K562 (cell line): ENCODE data around the gene HTR2A. TPM values are rescaled to one million over a fixed set of nuclear protein-coding genes. Genes with fewer than 3 reads are reported as not detected.

Source experiments
- ATAC-seq: fragments of 200-7000 bp; cut with Tn5 transposase; 3 replicates; pipeline ENCODE4 v1.9.1; 2020; ENCODE audit warnings: moderate library complexity
- BruUV-seq: library from RNA; stranded (reverse); fragments of 400-500 nt; replicated peaks from 2 replicates; lab custom pipeline; 2021; lab: Mats Ljungman, UMichigan
- CTCF ChIA-PET: fragments of 300-600 bp; formaldehyde crosslinking; extraction: SDS; loops from one replicate; lab custom pipeline; 2021; ENCODE audit warnings: low intra/inter-chr PET ratio; lab: Yijun Ruan, JAX
- POLR2A ChIA-PET: fragments of 300-600, 350-650 bp; sonication (Branson Sonifier 250); formaldehyde crosslinking; extraction: SDS; loops from one replicate; lab custom pipeline; 2021; ENCODE audit warnings: antibody characterized with exemption, inconsistent platforms; lab: Yijun Ruan, JAX
- DNase-seq, 4 experiments: peaks; one replicate each; pipeline versions ENCODE4 v3.0.0 to v3.0.0-alpha.2; 2011 to 2018; ENCODE audit warnings: low spot score in 3 of 4, mixed read lengths in 3 of 4; ENCODE audit errors: extremely low read depth in 1 of 4
- FAIRE-seq: peaks from 2 replicates; lab custom pipeline; 2011; peaks lifted over from hg19 to GRCh38; lab: Jason Lieb, UNC
- H2AFZ ChIP-seq: 2 replicates; pipeline ENCODE4 v1.6.0; 2011; ENCODE audit warnings: low read depth, low read length, control low read depth, inconsistent platforms
- H3K27ac ChIP-seq: fragments of 200-600 bp; 3 replicates; pipeline ENCODE4 v1.8.0; 2011; ENCODE audit warnings: low read depth, mild to moderate bottlenecking, control low read depth, inconsistent platforms, low read length, moderate library complexity, mixed read lengths; ENCODE audit errors: extremely low read depth
- H3K27me3 ChIP-seq, 2 experiments: fragments of 300-600 bp in 1 of 2; 2 replicates in 1 of 2; 3 replicates in 1 of 2; pipeline versions ENCODE4 v1.6.0 to v1.8.0; 2011; ENCODE audit warnings: inconsistent platforms in 2 of 2, low read length in 2 of 2, mild to moderate bottlenecking in 1 of 2, mixed read lengths in 1 of 2, moderate library complexity in 1 of 2; ENCODE audit not compliant: control insufficient read depth in 2 of 2, insufficient read depth in 2 of 2
- H3K36me3 ChIP-seq: fragments of 300-600 bp; 3 replicates; pipeline ENCODE4 v1.8.0; 2011; ENCODE audit warnings: mild to moderate bottlenecking, low read length, inconsistent platforms; ENCODE audit not compliant: control insufficient read depth, insufficient read depth
- H3K4me1 ChIP-seq, 2 experiments: fragments of 200-600 bp in 1 of 2; replicated peaks in 1 of 2; 2 replicates in 1 of 2; 3 replicates in 1 of 2; pipeline versions ENCODE4 v1.5.1 to v1.8.0; 2011; ENCODE audit warnings: inconsistent platforms in 2 of 2, low read length in 2 of 2, mild to moderate bottlenecking in 1 of 2, mixed read lengths in 1 of 2, moderate library complexity in 1 of 2; ENCODE audit not compliant: control insufficient read depth in 2 of 2, insufficient read depth in 2 of 2
- H3K4me2 ChIP-seq: 2 replicates; pipeline ENCODE4 v1.6.1; 2011; ENCODE audit warnings: low read length, control low read depth, inconsistent platforms, mixed read lengths; ENCODE audit not compliant: insufficient read depth
- H3K4me3 ChIP-seq: fragments of 200-600 bp; sonication (generic), shearing (Covaris generic); 2 replicates; pipeline ENCODE4 v1.5.1; 2016; ENCODE audit warnings: control low read depth, inconsistent platforms
- H3K79me2 ChIP-seq: fragments of 200-600 bp; 3 replicates; pipeline ENCODE4 v1.8.0; 2011; ENCODE audit warnings: low read length, inconsistent platforms; ENCODE audit not compliant: control insufficient read depth, insufficient read depth
- H3K9ac ChIP-seq, 2 experiments: 2 replicates each; pipeline versions ENCODE4 v1.6.0 to v1.6.1; 2011; ENCODE audit warnings: low read depth in 2 of 2, low read length in 2 of 2, control low read depth in 1 of 2, inconsistent platforms in 1 of 2, mild to moderate bottlenecking in 1 of 2, mixed read lengths in 1 of 2; ENCODE audit not compliant: insufficient read depth in 1 of 2
- H3K9me1 ChIP-seq: one replicate; pipeline ENCODE4 v1.6.0; 2011; ENCODE audit warnings: inconsistent platforms, mild to moderate bottlenecking, low read length, moderate library complexity; ENCODE audit not compliant: control insufficient read depth, insufficient read depth
- H3K9me3 ChIP-seq: replicated peaks from 2 replicates; pipeline ENCODE4 v1.5.1; 2011; ENCODE audit warnings: low read depth, low read length, inconsistent platforms; ENCODE audit not compliant: control insufficient read depth, insufficient read depth
- H4K20me1 ChIP-seq: replicated peaks from 2 replicates; pipeline ENCODE4 v1.6.1; 2011; ENCODE audit warnings: low read length, inconsistent platforms, mixed read lengths; ENCODE audit not compliant: control insufficient read depth, insufficient read depth
- E2F1 ChIP-seq: sonication (generic); formaldehyde crosslinking; IDR thresholded peaks from 2 replicates; pipeline ENCODE4 v1.8.1; 2023; ENCODE audit warnings: mild to moderate bottlenecking, missing genetic modification reagents, moderate library complexity
- ELK3 ChIP-seq: fragments of 450-650 bp; formaldehyde crosslinking; IDR thresholded peaks from 2 replicates; pipeline ENCODE4 v1.4.0; 2020; ENCODE audit warnings: mild to moderate bottlenecking
- ETS1 ChIP-seq: conservative IDR thresholded peaks from 2 replicates; pipeline ENCODE4 v1.6.1; 2011; ENCODE audit warnings: low read depth, mild to moderate bottlenecking, low read length; ENCODE audit not compliant: control insufficient read depth
- HDAC6 ChIP-seq: IDR thresholded peaks from 2 replicates; pipeline ENCODE4 v1.6.1; 2012; ENCODE audit warnings: low read depth, mild to moderate bottlenecking, control low read depth, inconsistent platforms, low read length, moderate library complexity
- ILF3 ChIP-seq: fragments of 450-650 bp; IDR thresholded peaks from 2 replicates; pipeline ENCODE4 v1.6.1; 2018; ENCODE audit warnings: antibody characterized with exemption, mild to moderate bottlenecking, moderate library complexity, borderline replicate concordance
- NEUROD1 ChIP-seq: fragments of 150-350 bp; IDR thresholded peaks from 2 replicates; pipeline ENCODE4 v1.6.1; 2014; ENCODE audit warnings: borderline replicate concordance, low read length, low read depth; ENCODE audit not compliant: partially characterized antibody
- NFIC ChIP-seq: fragments of 450-650 bp; IDR thresholded peaks from 2 replicates; pipeline ENCODE4 v1.6.1; 2017; ENCODE audit warnings: mild to moderate bottlenecking, inconsistent platforms
- PTBP1 ChIP-seq: fragments of 200-400 bp; formaldehyde crosslinking; IDR thresholded peaks from 2 replicates; pipeline ENCODE4 v1.6.1; 2017; ENCODE audit warnings: low read depth, low read length
- RBM17 ChIP-seq: fragments of 200-400 bp; formaldehyde crosslinking; IDR thresholded peaks from 2 replicates; pipeline ENCODE4 v1.6.1; 2017; ENCODE audit warnings: low read depth, mild to moderate bottlenecking, low read length, borderline replicate concordance
- RFX5 ChIP-seq: IDR thresholded peaks from 2 replicates; pipeline ENCODE4 v1.6.1; 2011; ENCODE audit warnings: low read depth, mild to moderate bottlenecking, improper control_type of control experiment, low read length
- RHOXF2B ChIP-seq: fragments of 250-450 bp; sonication (Bioruptor Pico); conservative IDR thresholded peaks from 2 replicates; pipeline ENCODE4 v1.5.1; 2021
- ZNF324 ChIP-seq: fragments of 250-450 bp; sonication (Bioruptor Pico); IDR thresholded peaks from 2 replicates; pipeline ENCODE4 v1.4.0; 2020; ENCODE audit warnings: mild to moderate bottlenecking
- ZNF609 ChIP-seq: sonication (generic); formaldehyde crosslinking; IDR thresholded peaks from 2 replicates; pipeline ENCODE4 v1.8.1; 2023; ENCODE audit warnings: missing genetic modification reagents, mild to moderate bottlenecking, borderline replicate concordance
- ZNF79 ChIP-seq: fragments of 250-450 bp; sonication (Bioruptor Pico); IDR thresholded peaks from 2 replicates; pipeline ENCODE4 v1.4.0; 2020; ENCODE audit warnings: low read depth, mild to moderate bottlenecking, moderate library complexity
- WGBS: fragments of 100-300 bp; shearing (Covaris generic); methylation state at CpG from one replicate; pipeline ENCODE4 v1.1.6; 2016; ENCODE audit warnings: low coverage, mixed read lengths; ENCODE audit not compliant: insufficient coverage; ENCODE audit errors: missing lambda C conversion rate; 5-methylcytosine and 5-hydroxymethylcytosine counted together
- in situ Hi-C: fragments of 300-500 bp; cut with MboI; formaldehyde crosslinking; loops from 4 replicates; pipeline ENCODE4 v1.15.0; 2018; ENCODE audit warnings: inconsistent platforms, mixed read lengths
- intact Hi-C: fragments of 100-400 bp; cut with micrococcal nuclease; formaldehyde crosslinking; loops from 2 replicates; pipeline ENCODE4 v1.14.2; 2022
- polyA plus RNA-seq, 8 experiments: library from polyadenylated mRNA; depleted of rRNA in 4 of 8; stranded (reverse) in 5 of 8; unstranded in 3 of 8; fragments of >200 nt; fragmentation: Nextera tagmentation in 2 of 8; fragmentation: Illumina TruSeq in 1 of 8; extraction: Ambion mirVana in 2 of 8; extraction: Trizol in 1 of 8; gene quantifications; 2 replicates each; pipeline versions ENCODE4 v1.2.1 to v1.2.3, GENCODE V29; 2011 to 2014; ENCODE audit warnings: inconsistent platforms in 1 of 8, missing spikeins in 1 of 8
- total RNA-seq, 7 experiments: library from RNA; depleted of rRNA in 6 of 7; stranded (reverse); fragments of >200 nt in 6 of 7; fragmentation: Illumina TruSeq in 2 of 7; extraction: Trizol in 2 of 7; gene quantifications; 2 replicates each; pipeline versions ENCODE4 v1.2.1 to v1.2.3, GENCODE V29; 2011 to 2021; ENCODE audit warnings: low replicate concordance in 1 of 7

The HTR2A gene
- total and polyA plus RNA-seq, 9 of the 15 experiments (the other 6 are each of a cell fraction or from before 2014, with no cell fraction given): not detected

- Histone ChIP-seq H3K79me2 (no peaks in the 10 kb centered on the region), H3K36me3 (no peaks in the 10 kb centered on the region), H3K9me1 (no peaks in the 10 kb centered on the region), H4K20me1 (no peaks in the 10 kb centered on the region), H3K9ac (no peak overlapping the region), H2AFZ (no peak overlapping the region), H3K4me1 (no peaks in the 10 kb centered on the region), H3K27me3 (no peaks in the 10 kb centered on the region), H3K4me2 (no peak overlapping the region), H3K9me3 (no peaks in the 10 kb centered on the region), H3K4me3 (no peak overlapping the region), H3K27ac (no peak overlapping the region)
- in situ Hi-C loops: no loop called here
- BruUV-seq: no TSS peak
- DNase-seq: no peak
- 0% methylated on average over 3 of the region's 3 CpGs for WGBS
- FAIRE-seq: no peak
- CTCF ChIA-PET: no interaction called here
- no peak for ATAC-seq
- POLR2A ChIA-PET: interaction anchor here (0.6 kb wide), 1 partner anchor 10 kb away, joined by 4 read pairs; no protein-coding TSS in a partner anchor
- intact Hi-C loops: no loop called here
- TF ChIP-seq PTBP1 (no peak), ILF3 (no peak), E2F1 (no peak), HDAC6 (no peak), RFX5 (no peak), ZNF79 (CRISPR knock-in tag) (no peak), NEUROD1 (no peak), ZNF324 (no peak), ETS1 (no peak), NFIC (no peak), RBM17 (no peak), RHOXF2B (CRISPR knock-in tag) (no peak), ZNF609 (no peak), ELK3 (CRISPR knock-in tag) (no peak)
Measured at GRCh38 chr13:46884531-46884930, 12.3 kb downstream of the HTR2A start.
